Measurements from ENCODE around the gene RRP1B. TPM values are rescaled to one million over a fixed set of nuclear protein-coding genes. Genes with fewer than 3 reads are reported as not detected.
A peak's percentile ranks its signal among the peaks of the same experiment; 100 is the strongest.

RRP1B gene
- total RNA-seq, 4 donors from 2014 or later, result 13.3 to 23.4 (median 22.5) TPM

GRCh38 chr21:43721939-43722338, 62.6 kb downstream of the RRP1B start:
- intact Hi-C loops (cut with DNase I), result no loop called here
- Histone ChIP-seq H3K4me1 (peaks cover 52 to 77% (median 56%) of the 10 kb centered on the region in 3 donors), H3K4me3 (peak overlapping the region in 1 of 4 donors; percentile 91), H3K9me3 (no peaks in the 10 kb centered on the region), H3K27ac (peak overlapping the region in 3 of 4 donors; percentile 2 to 26 (median 23)), H3K36me3 (peaks cover 9 to 16% (median 10%) of the 10 kb centered on the region in 3 donors), H3K27me3 (no peaks in the 10 kb centered on the region)
- no peak for TF ChIP-seq POLR2A (IDR thresholded peaks at IDR 0.05)
- TF ChIP-seq CTCF (IDR thresholded peaks at IDR 0.05), result no peak
- no peak for DNase-seq
- 22 to 43% methylated on average over 2 to 3 of the region's 3 CpGs for WGBS, 2 donors

- H3K9me3 ChIP-seq, result no peaks in the 10 kb centered on the region
- no peak overlapping the region for H3K27ac ChIP-seq
- WGBS, 2 donors, result 70% methylated on average over 2 of the region's 12 CpGs; no CpG with 5 or more reads in 1 of the 2 donors
- no peaks in the 10 kb centered on the region for H3K27me3 ChIP-seq
- intact Hi-C loops (cut with DNase I), result no loop called here
- no peak overlapping the region for H3K4me3 ChIP-seq
- no peak for DNase-seq
- peaks cover 64 to 81% (median 68%) of the 10 kb centered on the region in 3 donors for H3K4me1 ChIP-seq
- peaks cover 9 to 16% (median 10%) of the 10 kb centered on the region in 3 donors for H3K36me3 ChIP-seq
- no peak for TF ChIP-seq CTCF (IDR thresholded peaks at IDR 0.05)
- no peak for TF ChIP-seq POLR2A (IDR thresholded peaks at IDR 0.05)
Measured at GRCh38 chr21:43723648-43724047, 64.3 kb downstream of the RRP1B start.

GRCh38 chr21:43726686-43727518, 67.5 kb downstream of the RRP1B start:
- Histone ChIP-seq H3K4me1 (peaks cover 60 to 87% (median 64%) of the 10 kb centered on the region in 3 donors), H3K9me3 (no peaks in the 10 kb centered on the region), H3K36me3 (peaks cover 9 to 16% (median 10%) of the 10 kb centered on the region in 3 donors), H3K27me3 (no peaks in the 10 kb centered on the region), H3K27ac (peak overlapping the region; percentile 65 to 90 (median 82)), H3K4me3 (peak overlapping the region in 1 of 4 donors; percentile 22)
- 41 to 85% methylated on average over 4 to 18 of the region's 21 CpGs for WGBS, 2 donors
- TF ChIP-seq CTCF (IDR thresholded peaks at IDR 0.05) (no peak), POLR2A (IDR thresholded peaks at IDR 0.05) (no peak)
- intact Hi-C loops (cut with DNase I), result no loop called here
- no peak for DNase-seq

GRCh38 chr21:43727519-43728153, 68.3 kb downstream of the RRP1B start:
- no peak for TF ChIP-seq CTCF (IDR thresholded peaks at IDR 0.05)
- intact Hi-C loops (cut with DNase I), result no loop called here
- H3K9me3 ChIP-seq, result no peaks in the 10 kb centered on the region
- 72 to 73% methylated on average over 2 to 3 of the region's 10 CpGs for WGBS, 2 donors
- peaks cover 62 to 87% (median 62%) of the 10 kb centered on the region in 3 donors for H3K4me1 ChIP-seq
- H3K27me3 ChIP-seq, result no peaks in the 10 kb centered on the region
- peak overlapping the region; percentile 63 to 90 (median 82) for H3K27ac ChIP-seq
- H3K4me3 ChIP-seq, result peak overlapping the region in 2 of 4 donors; percentile 53 to 68
- peaks cover 9 to 16% (median 10%) of the 10 kb centered on the region in 3 donors for H3K36me3 ChIP-seq
- no peak for DNase-seq

- peak overlapping the region; percentile 63 to 90 (median 82) for H3K27ac ChIP-seq
- H3K9me3 ChIP-seq, result no peaks in the 10 kb centered on the region
- 30 to 36% methylated on average over 2 to 3 of the region's 7 CpGs for WGBS, 2 donors
- H3K36me3 ChIP-seq, result peaks cover 9 to 16% (median 10%) of the 10 kb centered on the region in 3 donors
- H3K27me3 ChIP-seq, result no peaks in the 10 kb centered on the region
- peaks cover 66 to 91% (median 67%) of the 10 kb centered on the region in 3 donors for H3K4me1 ChIP-seq
- TF ChIP-seq CTCF (IDR thresholded peaks at IDR 0.05), result no peak
- TF ChIP-seq POLR2A (IDR thresholded peaks at IDR 0.05), result no peak
- intact Hi-C loops (cut with DNase I), result no loop called here
- H3K4me3 ChIP-seq, result peak overlapping the region; percentile 22 to 68 (median 50)
- no peak for DNase-seq
Measured at GRCh38 chr21:43728154-43728466, 68.8 kb downstream of the RRP1B start.

All from esophagus squamous epithelium (tissue), 5 donors.